BLaER1 (cell line): Measurements from ENCODE around the gene RBPJ.
"Not testable (repeated sequence)": the region's sequence is repeated elsewhere in the genome, so short reads cannot be mapped to it uniquely, and the experiment has no call there.

Experiments
- H3K27ac ChIP-seq: shearing (Covaris generic); formaldehyde crosslinking; 2 replicates; pipeline ENCODE4 v1.8.1; 2022
- H3K27me3 ChIP-seq: shearing (Covaris generic); formaldehyde crosslinking; 2 replicates; pipeline ENCODE4 v1.8.1; 2022
- H3K36me3 ChIP-seq: shearing (Covaris generic); formaldehyde crosslinking; 2 replicates; pipeline ENCODE4 v1.8.1; 2022
- H3K4me1 ChIP-seq: shearing (Covaris generic); formaldehyde crosslinking; 2 replicates; pipeline ENCODE4 v1.8.1; 2022
- H3K4me2 ChIP-seq: shearing (Covaris generic); formaldehyde crosslinking; 2 replicates; pipeline ENCODE4 v1.8.1; 2022
- H3K4me3 ChIP-seq: shearing (Covaris generic); formaldehyde crosslinking; 2 replicates; pipeline ENCODE4 v1.8.1; 2022
- H3K9ac ChIP-seq: shearing (Covaris generic); formaldehyde crosslinking; 2 replicates; pipeline ENCODE4 v1.8.1; 2022
- H3K9me3 ChIP-seq: shearing (Covaris generic); formaldehyde crosslinking; 2 replicates; pipeline ENCODE4 v1.8.1; 2022
- H4K20me1 ChIP-seq: shearing (Covaris generic); formaldehyde crosslinking; 2 replicates; pipeline ENCODE4 v1.8.1; 2022
- Cebpa-rat ChIP-seq: shearing (Covaris generic); IDR thresholded peaks from 2 replicates; pipeline ENCODE4 v1.8.1; 2022

Gene RBPJ

GRCh38 chr4:26385690-26386089, 64.9 kb downstream of the RBPJ start:
- Histone ChIP-seq H3K9ac (no peak overlapping the region), H3K9me3 (peaks cover 15% of the 10 kb centered on the region), H3K36me3 (peaks cover 54% of the 10 kb centered on the region), H3K4me1 (peaks cover 7% of the 10 kb centered on the region; the same call in 1 of the 2 replicates), H3K4me3 (no peak overlapping the region), H3K27ac (no peak overlapping the region), H3K27me3 (no peaks in the 10 kb centered on the region), H3K4me2 (no peak overlapping the region), H4K20me1 (peaks cover 55% of the 10 kb centered on the region)
- TF ChIP-seq Cebpa-rat = no peak

GRCh38 chr4:26386386-26386785, 65.6 kb downstream of the RBPJ start:
- no peak overlapping the region for H3K27ac ChIP-seq
- H3K4me2 ChIP-seq = no peak overlapping the region
- H3K4me3 ChIP-seq = no peak overlapping the region
- H3K27me3 ChIP-seq = no peaks in the 10 kb centered on the region
- no peak overlapping the region for H3K9ac ChIP-seq
- H3K36me3 ChIP-seq = peaks cover 61% of the 10 kb centered on the region
- peaks cover 15% of the 10 kb centered on the region for H3K9me3 ChIP-seq
- TF ChIP-seq Cebpa-rat = no peak
- H4K20me1 ChIP-seq = peaks cover 49% of the 10 kb centered on the region
- peaks cover 7% of the 10 kb centered on the region; the same call in 1 of the 2 replicates for H3K4me1 ChIP-seq

- Histone ChIP-seq H3K9ac (no peak overlapping the region), H3K4me2 (no peak overlapping the region), H3K9me3 (peaks cover 15% of the 10 kb centered on the region), H3K4me3 (no peak overlapping the region), H3K27ac (no peak overlapping the region), H3K36me3 (peaks cover 82% of the 10 kb centered on the region), H3K27me3 (no peaks in the 10 kb centered on the region), H4K20me1 (peaks cover 27% of the 10 kb centered on the region), H3K4me1 (peaks cover 7% of the 10 kb centered on the region; the same call in 1 of the 2 replicates)
- TF ChIP-seq Cebpa-rat = no peak
Measured at GRCh38 chr4:26388671-26389070, 67.9 kb downstream of the RBPJ start.

- H3K4me1 ChIP-seq = peaks cover 19% of the 10 kb centered on the region
- H3K27ac ChIP-seq = no peak overlapping the region
- H3K36me3 ChIP-seq = peaks cover 76% of the 10 kb centered on the region
- H3K4me3 ChIP-seq = no peak overlapping the region
- peaks cover 22% of the 10 kb centered on the region for H4K20me1 ChIP-seq
- H3K9ac ChIP-seq = no peak overlapping the region
- no peaks in the 10 kb centered on the region for H3K9me3 ChIP-seq
- H3K27me3 ChIP-seq = no peaks in the 10 kb centered on the region
- TF ChIP-seq Cebpa-rat = no peak
- no peak overlapping the region for H3K4me2 ChIP-seq
Measured at GRCh38 chr4:26397086-26397485, 76.3 kb downstream of the RBPJ start.

GRCh38 chr4:26400132-26400531, 79.3 kb downstream of the RBPJ start:
- no peak for TF ChIP-seq Cebpa-rat
- no peak overlapping the region for H3K9ac ChIP-seq
- H3K36me3 ChIP-seq = peaks cover 73% of the 10 kb centered on the region
- H3K9me3 ChIP-seq = peaks cover 18% of the 10 kb centered on the region
- H3K4me3 ChIP-seq = no peak overlapping the region
- H4K20me1 ChIP-seq = peaks cover 24% of the 10 kb centered on the region
- H3K27me3 ChIP-seq = no peaks in the 10 kb centered on the region
- no peak overlapping the region for H3K4me2 ChIP-seq
- peaks cover 19% of the 10 kb centered on the region for H3K4me1 ChIP-seq
- H3K27ac ChIP-seq = no peak overlapping the region

GRCh38 chr4:26402017-26402416, 81.2 kb downstream of the RBPJ start:
- H3K27ac ChIP-seq, H3K4me2 ChIP-seq, H3K9ac ChIP-seq, H3K27me3 ChIP-seq, H3K4me1 ChIP-seq, H3K4me3 ChIP-seq: not testable (repeated sequence)
- peaks cover 74% of the 10 kb centered on the region for H3K36me3 ChIP-seq
- H3K9me3 ChIP-seq = peaks cover 34% of the 10 kb centered on the region
- peaks cover 24% of the 10 kb centered on the region for H4K20me1 ChIP-seq

- Histone ChIP-seq H3K9me3 (peaks cover 34% of the 10 kb centered on the region), H3K4me3 (no peak overlapping the region), H3K36me3 (peaks cover 74% of the 10 kb centered on the region), H3K27ac (no peak overlapping the region), H3K9ac (no peak overlapping the region), H3K4me1 (no peaks in the 10 kb centered on the region), H3K27me3 (no peaks in the 10 kb centered on the region), H4K20me1 (peaks cover 24% of the 10 kb centered on the region), H3K4me2 (no peak overlapping the region)
- no peak for TF ChIP-seq Cebpa-rat
Measured at GRCh38 chr4:26402458-26402857, 81.6 kb downstream of the RBPJ start.

- H3K27me3 ChIP-seq = no peaks in the 10 kb centered on the region
- no peak overlapping the region for H3K4me2 ChIP-seq
- peaks cover 80% of the 10 kb centered on the region for H3K36me3 ChIP-seq
- H3K9ac ChIP-seq = no peak overlapping the region
- no peak for TF ChIP-seq Cebpa-rat
- no peaks in the 10 kb centered on the region for H3K4me1 ChIP-seq
- H3K27ac ChIP-seq = no peak overlapping the region
- peaks cover 29% of the 10 kb centered on the region for H4K20me1 ChIP-seq
- peaks cover 34% of the 10 kb centered on the region for H3K9me3 ChIP-seq
- no peak overlapping the region for H3K4me3 ChIP-seq
Measured at GRCh38 chr4:26404743-26405206, 84.0 kb downstream of the RBPJ start.

- H3K36me3 ChIP-seq = peaks cover 76% of the 10 kb centered on the region
- TF ChIP-seq Cebpa-rat = no peak
- no peak overlapping the region for H3K9ac ChIP-seq
- H3K4me2 ChIP-seq = no peak overlapping the region
- no peaks in the 10 kb centered on the region for H3K27me3 ChIP-seq
- peak overlapping the region; percentile 3; the same call in 1 of the 2 replicates for H3K27ac ChIP-seq
- no peaks in the 10 kb centered on the region for H3K4me1 ChIP-seq
- no peak overlapping the region for H3K4me3 ChIP-seq
- peaks cover 35% of the 10 kb centered on the region for H4K20me1 ChIP-seq
- H3K9me3 ChIP-seq = peaks cover 34% of the 10 kb centered on the region
Measured at GRCh38 chr4:26406346-26406975, 85.6 kb downstream of the RBPJ start.

- Histone ChIP-seq H3K27ac (no peak overlapping the region; the same call in 1 of the 2 replicates), H3K36me3 (peaks cover 77% of the 10 kb centered on the region), H3K9me3 (peaks cover 34% of the 10 kb centered on the region), H3K4me3 (no peak overlapping the region), H3K4me2 (no peak overlapping the region), H3K9ac (no peak overlapping the region), H3K27me3 (no peaks in the 10 kb centered on the region), H4K20me1 (peaks cover 31% of the 10 kb centered on the region), H3K4me1 (no peaks in the 10 kb centered on the region)
- no peak for TF ChIP-seq Cebpa-rat
Measured at GRCh38 chr4:26407476-26407875, 86.7 kb downstream of the RBPJ start.
